A549 (cell line): ENCODE data around the gene HBA2. TPM values are rescaled to one million over a fixed set of nuclear protein-coding genes. Genes with fewer than 3 reads are reported as not detected.
A peak's percentile ranks its signal among the peaks of the same experiment; 100 is the strongest.

Experiments used
- ATAC-seq, 2 experiments: fragments of 200-7000 bp in 1 of 2; fragments of >200 bp in 1 of 2; cut with Nextera tagmentation in 1 of 2; cut with Tn5 transposase in 1 of 2; 3 replicates each; pipeline versions ENCODE4 v1.8.0 to v1.9.1; 2018 to 2020; ENCODE audit warnings: mild to moderate bottlenecking in 1 of 2, moderate library complexity in 1 of 2
- CTCF ChIA-PET: fragments of 300-600 bp; sonication (Branson Sonifier 250); formaldehyde crosslinking; extraction: SDS; loops from one replicate; lab custom pipeline; 2021; ENCODE audit warnings: antibody characterized with exemption, inconsistent platforms; lab: Yijun Ruan, JAX
- POLR2A ChIA-PET: fragments of 350-600 bp; formaldehyde crosslinking; extraction: SDS; loops from one replicate; lab custom pipeline; 2021; ENCODE audit warnings: antibody characterized with exemption, inconsistent platforms; lab: Yijun Ruan, JAX
- DNase-seq, 2 experiments: peaks; one replicate each; pipeline versions ENCODE4 v3.0.0 to v3.0.0-alpha.2; 2011 to 2016; ENCODE audit warnings: low read depth in 1 of 2, low spot score in 1 of 2
- FAIRE-seq: peaks from 2 replicates; lab custom pipeline; 2011; peaks lifted over from hg19 to GRCh38; lab: Jason Lieb, UNC
- H3K27ac ChIP-seq, 2 experiments: fragments of >200 bp; sonication (Bioruptor Twin); formaldehyde crosslinking; 3 replicates each; pipeline ENCODE4 v1.5.1; 2016 to 2017
- H3K4me1 ChIP-seq: fragments of >200 bp; sonication (Bioruptor Twin); formaldehyde crosslinking; 3 replicates; pipeline ENCODE4 v1.6.1; 2016
- H3K4me2 ChIP-seq: fragments of >200 bp; sonication (Bioruptor Twin); formaldehyde crosslinking; 3 replicates; pipeline ENCODE4 v1.6.1; 2016
- H3K4me3 ChIP-seq: fragments of >200 bp; sonication (Bioruptor Twin); formaldehyde crosslinking; 3 replicates; pipeline ENCODE4 v1.5.1; 2016
- H3K9me3 ChIP-seq: fragments of >200 bp; sonication (Bioruptor Twin); formaldehyde crosslinking; 3 replicates; pipeline ENCODE4 v1.6.1; 2016
- CHD2 ChIP-seq: fragments of 150-350 bp; IDR thresholded peaks from 2 replicates; pipeline ENCODE4 v1.6.1; 2014; ENCODE audit warnings: low read length; ENCODE audit not compliant: partially characterized antibody
- FOSB ChIP-seq: fragments of 250-450 bp; sonication (Bioruptor Pico); IDR thresholded peaks from 2 replicates; pipeline ENCODE4 v1.5.0; 2020; ENCODE audit warnings: mild to moderate bottlenecking, moderate library complexity
- FOSL2 ChIP-seq, 2 experiments: fragments of 450-650 bp in 1 of 2; fragments of >200 bp in 1 of 2; sonication (Bioruptor Twin) in 1 of 2; formaldehyde crosslinking; IDR thresholded peaks; 2 replicates each; pipeline versions ENCODE4 v1.5.0 to v1.6.1; 2016 to 2020; ENCODE audit warnings: mild to moderate bottlenecking in 1 of 2, moderate library complexity in 1 of 2
- GATA3 ChIP-seq: IDR thresholded peaks from 2 replicates; pipeline ENCODE4 v1.6.1; 2012; ENCODE audit warnings: borderline replicate concordance
- HDAC2 ChIP-seq: fragments of 200-600 bp; sonication (generic); IDR thresholded peaks from 2 replicates; pipeline ENCODE4 v1.6.1; 2016
- HMGXB4 ChIP-seq: fragments of 250-450 bp; sonication (Bioruptor Pico); IDR thresholded peaks from 2 replicates; pipeline ENCODE4 v1.5.0; 2021; ENCODE audit warnings: mild to moderate bottlenecking, moderate library complexity, borderline replicate concordance
- HOXA7 ChIP-seq: fragments of 250-450 bp; sonication (Bioruptor Pico); IDR thresholded peaks from 2 replicates; pipeline ENCODE4 v1.5.0; 2020; ENCODE audit warnings: mild to moderate bottlenecking, moderate library complexity
- HOXB13 ChIP-seq: fragments of 250-450 bp; sonication (Bioruptor Pico); IDR thresholded peaks from 2 replicates; pipeline ENCODE4 v1.5.0; 2020; ENCODE audit warnings: low read depth, mild to moderate bottlenecking, moderate library complexity
- HOXB5 ChIP-seq: fragments of 250-450 bp; sonication (Bioruptor Pico); IDR thresholded peaks from 2 replicates; pipeline ENCODE4 v1.5.0; 2020; ENCODE audit warnings: mild to moderate bottlenecking, moderate library complexity
- JUN ChIP-seq, 2 experiments: fragments of >200 bp; sonication (Bioruptor Twin); formaldehyde crosslinking; IDR thresholded peaks; 2 replicates in 1 of 2; 3 replicates in 1 of 2; pipeline ENCODE4 v1.6.1; 2016 to 2017
- NFE2L2 ChIP-seq: fragments of 150-350 bp; conservative IDR thresholded peaks from 2 replicates; pipeline ENCODE4 v1.6.1; 2014; ENCODE audit warnings: low read length
- NPAS2 ChIP-seq: fragments of 250-450 bp; sonication (Bioruptor Pico); IDR thresholded peaks from 2 replicates; pipeline ENCODE4 v1.8.0; 2022; ENCODE audit warnings: mild to moderate bottlenecking, moderate library complexity, borderline replicate concordance
- POLR2A ChIP-seq: IDR thresholded peaks from 2 replicates; pipeline ENCODE4 v1.6.1; 2012; ENCODE audit warnings: mild to moderate bottlenecking, low read length
- RAD21 ChIP-seq, 2 experiments: fragments of >200 bp in 1 of 2; sonication (Bioruptor Twin) in 1 of 2; formaldehyde crosslinking in 1 of 2; IDR thresholded peaks in 1 of 2; conservative IDR thresholded peaks in 1 of 2; 2 replicates in 1 of 2; 3 replicates in 1 of 2; pipeline ENCODE4 v1.6.1; 2012 to 2018; ENCODE audit warnings: inconsistent platforms in 1 of 2
- RFX5 ChIP-seq: fragments of 450-650 bp; IDR thresholded peaks from 2 replicates; pipeline ENCODE4 v1.7.1; 2014; ENCODE audit warnings: antibody characterized with exemption, mild to moderate bottlenecking, moderate library complexity
- RNF2 ChIP-seq: fragments of 200-600 bp; sonication (generic); IDR thresholded peaks from 2 replicates; pipeline ENCODE4 v1.6.1; 2016; ENCODE audit warnings: low read depth, mild to moderate bottlenecking, antibody characterized with exemption, moderate library complexity, borderline replicate concordance
- TFCP2L1 ChIP-seq: fragments of 250-450 bp; sonication (Bioruptor Pico); IDR thresholded peaks from 2 replicates; pipeline ENCODE4 v1.5.0; 2021; ENCODE audit warnings: mild to moderate bottlenecking
- ZSCAN20 ChIP-seq: fragments of 250-450 bp; sonication (Bioruptor Pico); IDR thresholded peaks from 2 replicates; pipeline ENCODE4 v1.8.0; 2022; ENCODE audit warnings: mild to moderate bottlenecking, moderate library complexity
- WGBS: methylation state at CpG from one replicate; pipeline ENCODE4 v1.1.6; 2017; ENCODE audit errors: missing lambda C conversion rate; 5-methylcytosine and 5-hydroxymethylcytosine counted together
- polyA plus RNA-seq, 4 experiments: library from polyadenylated mRNA; depleted of rRNA in 3 of 4; stranded (reverse); fragments of >200 nt; fragmentation: RNase III in 1 of 4; extraction: RNeasy Plus Mini Kit Qiagen cat#74134 plus additional on column Dnase treatment in 1 of 4; gene quantifications; 2 replicates in 3 of 4; 3 replicates in 1 of 4; pipeline ENCODE4 v1.2.3, GENCODE V29; 2011 to 2017
- TF ChIP-seq, protein P1 (sequence below): fragments of 200-600 bp; sonication (generic); IDR thresholded peaks from 2 replicates; pipeline ENCODE4 v1.6.1; 2016; ENCODE audit warnings: antibody characterized with exemption, mild to moderate bottlenecking, moderate library complexity
- TF ChIP-seq, protein P2 (sequence below): fragments of >200 bp; sonication (Bioruptor Twin); formaldehyde crosslinking; IDR thresholded peaks from 3 replicates; pipeline ENCODE4 v1.6.1; 2016
- TF ChIP-seq, protein P3 (sequence below): IDR thresholded peaks from 2 replicates; pipeline ENCODE4 v1.6.1; 2012
- TF ChIP-seq, protein P4 (sequence below): IDR thresholded peaks from 2 replicates; pipeline ENCODE4 v1.6.1; 2012
- TF ChIP-seq, protein P5 (sequence below): fragments of 250-450 bp; sonication (Bioruptor Pico); IDR thresholded peaks from 2 replicates; pipeline ENCODE4 v1.5.0; 2020; ENCODE audit warnings: low read depth, mild to moderate bottlenecking, moderate library complexity
- TF ChIP-seq, protein P6 (sequence below): IDR thresholded peaks from 2 replicates; pipeline ENCODE4 v1.6.1; 2012; ENCODE audit warnings: low read depth, borderline replicate concordance

Gene HBA2
- polyA plus RNA-seq, 2 of the 4 experiments (the other 2 are of a cell fraction) = 0.23 to 0.26 TPM

DNA sequence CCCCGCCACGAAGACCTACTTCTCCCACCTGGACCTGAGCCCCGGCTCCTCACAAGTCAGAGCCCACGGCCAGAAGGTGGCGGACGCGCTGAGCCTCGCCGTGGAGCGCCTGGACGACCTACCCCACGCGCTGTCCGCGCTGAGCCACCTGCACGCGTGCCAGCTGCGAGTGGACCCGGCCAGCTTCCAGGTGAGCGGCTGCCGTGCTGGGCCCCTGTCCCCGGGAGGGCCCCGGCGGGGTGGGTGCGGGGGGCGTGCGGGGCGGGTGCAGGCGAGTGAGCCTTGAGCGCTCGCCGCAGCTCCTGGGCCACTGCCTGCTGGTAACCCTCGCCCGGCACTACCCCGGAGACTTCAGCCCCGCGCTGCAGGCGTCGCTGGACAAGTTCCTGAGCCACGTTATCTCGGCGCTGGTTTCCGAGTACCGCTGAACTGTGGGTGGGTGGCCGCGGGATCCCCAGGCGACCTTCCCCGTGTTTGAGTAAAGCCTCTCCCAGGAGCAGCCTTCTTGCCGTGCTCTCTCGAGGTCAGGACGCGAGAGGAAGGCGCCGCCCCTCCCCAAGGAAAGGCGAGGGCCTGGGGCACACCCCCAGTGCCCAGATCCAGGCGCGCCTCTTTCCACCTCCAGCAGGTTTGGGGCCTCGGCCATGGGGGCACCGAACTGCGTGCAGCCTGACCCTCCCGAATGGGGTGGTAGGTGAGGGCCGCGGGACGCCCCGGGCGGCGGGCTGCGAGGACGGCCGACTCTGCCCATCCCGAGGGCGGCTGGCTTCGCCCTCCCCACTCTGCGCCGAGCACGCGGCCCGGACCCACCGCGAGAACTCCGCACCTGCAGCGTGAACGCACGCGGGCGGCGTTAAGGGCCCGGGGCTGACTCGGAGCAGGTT lies 8.2 kb downstream of the HBA2 start:
- POLR2A ChIA-PET = interaction anchor here (1.0 to 1.6 kb wide), 2 partner anchors 74 to 114 kb away, joined by 4 to 7 read pairs; no protein-coding TSS in a partner anchor
- Histone ChIP-seq H3K27ac (peak overlapping the region; percentile 56 to 82; a peak in 5 of 6 replicates), H3K4me2 (peak overlapping the region; percentile 100), H3K4me1 (peaks cover 9% of the 10 kb centered on the region; the same call in 1 of the 3 replicates), H3K9me3 (no peaks in the 10 kb centered on the region), H3K4me3 (peak overlapping the region; percentile 48)
- ATAC-seq = peak; percentile 71 to 78
- peak; percentile 49 to 88 for DNase-seq
- no peak for FAIRE-seq
- TF ChIP-seq CHD2 (peak; percentile 82), GATA3 (peak; percentile 67), HOXB5 (CRISPR knock-in tag) (peak; percentile 50; the same call in 1 of the 2 replicates), RAD21 (conservative IDR thresholded peaks at IDR 0.05 in 1 of 2, IDR thresholded peaks at IDR 0.05 in 1 of 2) (peak in 1 of 2 experiments; percentile 83; a peak in 3 of 5 replicates), FOSB (CRISPR knock-in tag) (peak; percentile 86; the same call in 1 of the 2 replicates), RNF2 (peak; percentile 94; the same call in 1 of the 2 replicates), NPAS2 (CRISPR knock-in tag) (no peak), FOSL2 (IDR thresholded peaks at IDR 0.05) (no peak), FOSL2 (CRISPR knock-in tag; IDR thresholded peaks at IDR 0.05) (no peak), ZSCAN20 (no peak), JUN (IDR thresholded peaks at IDR 0.05) (peak in 1 of 2 experiments; percentile 65; a peak in 1 of 5 replicates), TFCP2L1 (CRISPR knock-in tag) (peak; percentile 88), RFX5 (peak; percentile 19; the same call in 1 of the 2 replicates), NFE2L2 (no peak), POLR2A (no peak), HMGXB4 (no peak), HOXA7 (CRISPR knock-in tag) (peak; percentile 85; the same call in 1 of the 2 replicates), HDAC2 (0 out of 2 replicates have a peak, but pooled peaks have one; percentile 47), HOXB13 (CRISPR knock-in tag) (0 out of 2 replicates have a peak, but pooled peaks have one; percentile 56)
- TF ChIP-seq, protein P1, sequence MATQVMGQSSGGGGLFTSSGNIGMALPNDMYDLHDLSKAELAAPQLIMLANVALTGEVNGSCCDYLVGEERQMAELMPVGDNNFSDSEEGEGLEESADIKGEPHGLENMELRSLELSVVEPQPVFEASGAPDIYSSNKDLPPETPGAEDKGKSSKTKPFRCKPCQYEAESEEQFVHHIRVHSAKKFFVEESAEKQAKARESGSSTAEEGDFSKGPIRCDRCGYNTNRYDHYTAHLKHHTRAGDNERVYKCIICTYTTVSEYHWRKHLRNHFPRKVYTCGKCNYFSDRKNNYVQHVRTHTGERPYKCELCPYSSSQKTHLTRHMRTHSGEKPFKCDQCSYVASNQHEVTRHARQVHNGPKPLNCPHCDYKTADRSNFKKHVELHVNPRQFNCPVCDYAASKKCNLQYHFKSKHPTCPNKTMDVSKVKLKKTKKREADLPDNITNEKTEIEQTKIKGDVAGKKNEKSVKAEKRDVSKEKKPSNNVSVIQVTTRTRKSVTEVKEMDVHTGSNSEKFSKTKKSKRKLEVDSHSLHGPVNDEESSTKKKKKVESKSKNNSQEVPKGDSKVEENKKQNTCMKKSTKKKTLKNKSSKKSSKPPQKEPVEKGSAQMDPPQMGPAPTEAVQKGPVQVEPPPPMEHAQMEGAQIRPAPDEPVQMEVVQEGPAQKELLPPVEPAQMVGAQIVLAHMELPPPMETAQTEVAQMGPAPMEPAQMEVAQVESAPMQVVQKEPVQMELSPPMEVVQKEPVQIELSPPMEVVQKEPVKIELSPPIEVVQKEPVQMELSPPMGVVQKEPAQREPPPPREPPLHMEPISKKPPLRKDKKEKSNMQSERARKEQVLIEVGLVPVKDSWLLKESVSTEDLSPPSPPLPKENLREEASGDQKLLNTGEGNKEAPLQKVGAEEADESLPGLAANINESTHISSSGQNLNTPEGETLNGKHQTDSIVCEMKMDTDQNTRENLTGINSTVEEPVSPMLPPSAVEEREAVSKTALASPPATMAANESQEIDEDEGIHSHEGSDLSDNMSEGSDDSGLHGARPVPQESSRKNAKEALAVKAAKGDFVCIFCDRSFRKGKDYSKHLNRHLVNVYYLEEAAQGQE = peak; percentile 82
- TF ChIP-seq, protein P2, sequence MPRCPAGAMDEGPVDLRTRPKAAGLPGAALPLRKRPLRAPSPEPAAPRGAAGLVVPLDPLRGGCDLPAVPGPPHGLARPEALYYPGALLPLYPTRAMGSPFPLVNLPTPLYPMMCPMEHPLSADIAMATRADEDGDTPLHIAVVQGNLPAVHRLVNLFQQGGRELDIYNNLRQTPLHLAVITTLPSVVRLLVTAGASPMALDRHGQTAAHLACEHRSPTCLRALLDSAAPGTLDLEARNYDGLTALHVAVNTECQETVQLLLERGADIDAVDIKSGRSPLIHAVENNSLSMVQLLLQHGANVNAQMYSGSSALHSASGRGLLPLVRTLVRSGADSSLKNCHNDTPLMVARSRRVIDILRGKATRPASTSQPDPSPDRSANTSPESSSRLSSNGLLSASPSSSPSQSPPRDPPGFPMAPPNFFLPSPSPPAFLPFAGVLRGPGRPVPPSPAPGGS = 0 out of 3 replicates have a peak, but pooled peaks have one; percentile 22
- TF ChIP-seq, protein P3, sequence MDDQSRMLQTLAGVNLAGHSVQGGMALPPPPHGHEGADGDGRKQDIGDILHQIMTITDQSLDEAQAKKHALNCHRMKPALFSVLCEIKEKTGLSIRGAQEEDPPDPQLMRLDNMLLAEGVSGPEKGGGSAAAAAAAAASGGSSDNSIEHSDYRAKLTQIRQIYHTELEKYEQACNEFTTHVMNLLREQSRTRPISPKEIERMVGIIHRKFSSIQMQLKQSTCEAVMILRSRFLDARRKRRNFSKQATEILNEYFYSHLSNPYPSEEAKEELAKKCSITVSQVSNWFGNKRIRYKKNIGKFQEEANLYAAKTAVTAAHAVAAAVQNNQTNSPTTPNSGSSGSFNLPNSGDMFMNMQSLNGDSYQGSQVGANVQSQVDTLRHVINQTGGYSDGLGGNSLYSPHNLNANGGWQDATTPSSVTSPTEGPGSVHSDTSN = peak; percentile 51; the same call in 1 of the 2 replicates
- TF ChIP-seq, protein P4, sequence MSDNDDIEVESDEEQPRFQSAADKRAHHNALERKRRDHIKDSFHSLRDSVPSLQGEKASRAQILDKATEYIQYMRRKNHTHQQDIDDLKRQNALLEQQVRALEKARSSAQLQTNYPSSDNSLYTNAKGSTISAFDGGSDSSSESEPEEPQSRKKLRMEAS = peak; percentile 99
- TF ChIP-seq, protein P5, sequence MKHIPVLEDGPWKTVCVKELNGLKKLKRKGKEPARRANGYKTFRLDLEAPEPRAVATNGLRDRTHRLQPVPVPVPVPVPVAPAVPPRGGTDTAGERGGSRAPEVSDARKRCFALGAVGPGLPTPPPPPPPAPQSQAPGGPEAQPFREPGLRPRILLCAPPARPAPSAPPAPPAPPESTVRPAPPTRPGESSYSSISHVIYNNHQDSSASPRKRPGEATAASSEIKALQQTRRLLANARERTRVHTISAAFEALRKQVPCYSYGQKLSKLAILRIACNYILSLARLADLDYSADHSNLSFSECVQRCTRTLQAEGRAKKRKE (CRISPR knock-in tag) = peak; percentile 79; the same call in 1 of the 2 replicates
- TF ChIP-seq, protein P6, sequence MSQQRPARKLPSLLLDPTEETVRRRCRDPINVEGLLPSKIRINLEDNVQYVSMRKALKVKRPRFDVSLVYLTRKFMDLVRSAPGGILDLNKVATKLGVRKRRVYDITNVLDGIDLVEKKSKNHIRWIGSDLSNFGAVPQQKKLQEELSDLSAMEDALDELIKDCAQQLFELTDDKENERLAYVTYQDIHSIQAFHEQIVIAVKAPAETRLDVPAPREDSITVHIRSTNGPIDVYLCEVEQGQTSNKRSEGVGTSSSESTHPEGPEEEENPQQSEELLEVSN = peak; percentile 99
- CTCF ChIA-PET = interaction anchor here (0.6 to 5.8 kb wide), 66 partner anchors 11 to 200 kb away, joined by 3 to 104 read pairs (median 4); partner anchors contain the start of genes FAM234A, HBM and RHBDF1
- under 1% methylated on average over 22 of the region's 89 CpGs for WGBS
